ENCODE results near the gene TTYH3.

Gene TTYH3

DNA sequence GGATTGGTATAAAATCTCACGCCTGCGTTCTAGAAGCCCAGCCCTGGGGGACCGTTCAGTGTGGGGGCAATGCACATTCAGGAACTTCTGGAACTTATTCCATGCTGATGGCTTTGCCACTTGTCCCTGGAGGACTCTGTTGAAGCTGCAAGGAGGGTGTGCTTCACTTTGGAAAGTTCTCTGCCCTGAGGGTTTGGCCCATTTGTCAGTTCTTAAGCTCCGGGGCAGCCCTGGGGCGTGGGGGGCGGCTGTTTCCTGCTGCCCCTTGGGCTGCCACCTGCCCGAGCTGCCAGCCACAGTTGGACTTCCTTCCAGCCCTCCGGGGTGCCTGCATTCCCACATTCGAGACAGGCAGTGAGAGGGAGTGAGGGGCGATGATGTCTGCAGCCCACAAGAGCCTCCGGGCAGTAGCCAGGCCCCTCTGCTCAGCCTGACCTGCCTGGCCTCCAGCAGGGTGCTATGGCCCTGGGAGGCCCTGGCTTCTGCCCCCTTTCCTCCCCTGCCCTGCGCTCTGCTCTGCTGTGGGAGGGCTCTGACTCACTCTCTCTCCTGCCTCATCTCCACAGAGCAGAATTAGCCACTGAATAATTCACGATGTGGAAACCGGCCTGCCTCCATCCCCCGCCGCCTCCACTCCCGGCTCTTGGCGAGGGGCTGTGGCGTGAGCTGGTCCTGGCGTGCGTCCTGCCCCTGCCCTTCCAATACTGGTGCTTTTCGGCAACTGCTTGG, 1.9 kb downstream of the TTYH3 start:
- no peak for TF ChIP-seq CTCF (IDR thresholded peaks at IDR 0.05)
- TF ChIP-seq ZFX (IDR thresholded peaks at IDR 0.05; ENCODE audit: borderline replicate concordance), result no peak
- no peak overlapping the region for H3K27ac ChIP-seq

DNA sequence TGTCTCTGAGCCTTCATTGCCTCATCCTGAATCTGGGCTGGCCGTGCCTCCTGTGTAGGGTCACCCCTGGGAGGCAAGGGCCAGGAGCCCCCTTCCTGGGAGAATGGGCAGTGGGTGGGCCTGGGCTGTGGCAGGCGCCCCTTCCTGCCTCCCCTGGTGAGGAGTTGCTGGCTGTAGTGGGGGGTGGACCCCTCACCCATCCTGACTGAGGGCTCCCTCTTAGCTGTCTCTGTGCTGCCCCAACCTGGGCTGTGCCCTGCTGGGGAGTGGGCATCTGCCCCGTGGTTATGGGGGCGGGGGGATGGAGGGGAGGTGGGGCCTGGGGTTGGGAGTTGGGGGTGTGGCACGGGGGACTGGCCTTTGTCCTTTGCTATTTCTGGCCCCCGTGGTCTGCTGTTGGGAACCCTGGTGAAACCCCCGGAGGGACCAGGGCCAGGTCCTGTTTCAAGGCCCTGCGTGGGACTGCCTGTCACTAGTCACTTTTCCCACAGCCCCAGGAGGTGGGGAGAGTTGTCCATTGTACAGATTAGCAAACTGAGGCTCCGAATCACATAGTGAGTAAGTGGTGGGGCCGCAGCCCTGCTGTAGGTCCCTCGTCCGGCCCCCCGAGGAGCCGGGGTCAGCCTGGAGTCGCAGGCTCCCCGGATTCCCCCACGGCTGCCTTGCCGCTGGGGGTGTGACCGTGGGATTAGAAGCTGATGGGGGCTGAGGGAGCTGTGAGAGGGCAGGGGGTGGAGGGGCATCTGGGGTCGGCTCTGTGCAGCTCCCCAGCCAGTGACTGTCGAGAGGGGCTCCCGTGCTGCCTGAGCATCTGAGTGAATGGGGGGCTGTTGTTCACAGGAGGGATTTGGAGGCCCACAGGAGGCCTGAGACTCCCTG, 2.7 kb downstream of the TTYH3 start:
- H3K27ac ChIP-seq, result no peak overlapping the region
- TF ChIP-seq CTCF (IDR thresholded peaks at IDR 0.05), result no peak
- no peak for TF ChIP-seq ZFX (IDR thresholded peaks at IDR 0.05; ENCODE audit: borderline replicate concordance)

- no peak overlapping the region for H3K27ac ChIP-seq
- no peak for TF ChIP-seq CTCF (IDR thresholded peaks at IDR 0.05)
- no peak for TF ChIP-seq ZFX (IDR thresholded peaks at IDR 0.05; ENCODE audit: borderline replicate concordance)
These were observed 3.4 kb downstream of the TTYH3 start for GRCh38 chr7:2635148-2635668.

DNA sequence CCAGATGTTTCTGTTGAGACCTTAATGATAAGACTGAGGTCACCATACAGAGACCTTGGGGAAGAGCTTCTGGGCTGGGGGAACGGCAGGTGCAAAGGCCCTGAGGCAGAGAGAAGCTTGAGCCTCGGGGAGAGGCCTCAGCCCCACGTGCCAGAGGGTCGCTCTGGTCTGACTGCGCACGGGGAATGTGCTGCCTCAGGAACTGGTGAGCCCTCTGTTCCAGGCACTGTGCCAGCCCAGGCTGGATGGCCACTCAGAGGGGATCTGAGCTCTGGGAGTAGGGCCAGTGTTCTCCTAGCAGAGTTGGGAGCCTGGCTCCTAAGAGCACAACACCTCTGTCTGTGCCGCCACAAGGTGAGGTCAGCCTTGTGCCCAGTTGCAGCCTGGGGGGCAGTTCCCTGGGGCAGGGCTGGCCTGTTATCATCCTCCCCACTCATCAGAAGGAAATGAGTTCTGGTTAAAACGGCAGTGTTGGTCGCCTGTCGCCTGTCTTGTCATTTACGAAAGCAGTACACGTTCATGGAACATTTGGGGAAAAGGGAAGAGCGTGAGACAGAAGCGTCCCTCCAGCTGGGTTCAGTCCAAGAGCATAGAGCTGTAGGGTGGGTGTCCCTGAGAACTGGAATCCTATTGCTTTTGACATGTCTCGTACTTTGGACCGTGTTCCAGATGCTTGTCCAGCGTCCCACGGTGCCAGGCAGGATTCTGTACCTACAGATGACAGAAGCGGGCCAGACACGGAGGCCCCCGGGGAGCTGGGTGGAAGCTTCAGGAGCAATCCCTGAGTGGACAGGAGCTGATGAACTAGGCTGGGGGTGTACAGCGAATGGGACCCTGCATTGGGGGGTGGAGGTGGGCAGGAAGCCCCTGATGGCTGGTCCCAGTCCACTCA, 4.3 kb downstream of the TTYH3 start:
- TF ChIP-seq ZFX (IDR thresholded peaks at IDR 0.05; ENCODE audit: borderline replicate concordance) (no peak), CTCF (IDR thresholded peaks at IDR 0.05) (no peak)
- H3K27ac ChIP-seq, result no peak overlapping the region

DNA sequence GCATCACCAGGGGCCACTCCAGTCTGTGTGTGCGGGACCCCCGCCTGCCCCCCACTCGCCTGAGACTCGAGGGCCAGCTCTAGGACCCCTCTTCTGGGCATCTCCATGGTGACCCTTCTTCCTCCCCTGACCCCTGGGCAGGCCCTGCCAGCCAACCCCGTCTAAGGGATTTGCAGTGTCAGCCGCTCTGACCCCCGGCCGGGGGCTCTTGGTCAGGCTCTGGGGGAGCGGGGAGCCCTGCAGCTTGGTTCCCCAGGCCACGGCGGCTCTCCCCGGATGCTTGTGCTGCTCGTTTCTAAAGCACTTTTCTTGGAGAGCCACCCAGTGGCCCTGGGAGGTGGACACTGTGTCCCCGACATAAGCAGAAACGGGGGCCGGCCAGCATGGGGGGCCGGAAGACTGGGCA, 5.3 kb downstream of the TTYH3 start:
- no peak overlapping the region for H3K27ac ChIP-seq

More for the DNA sequence above, 5.3 kb downstream of the TTYH3 start:
- no peak for TF ChIP-seq ZFX (IDR thresholded peaks at IDR 0.05; ENCODE audit: borderline replicate concordance)
- TF ChIP-seq CTCF (IDR thresholded peaks at IDR 0.05), result no peak

All from 22Rv1 (cell line).